Activated CD4-positive, alpha-beta T cell treated with anti-CD3 and anti-CD28 coated beads for 36 hours (primary cell): ENCODE measurements around the gene OR2L13. TPM values are rescaled to one million over a fixed set of nuclear protein-coding genes. Genes with fewer than 3 reads are reported as not detected.
"Not testable (repeated sequence)": the region's sequence is repeated elsewhere in the genome, so short reads cannot be mapped to it uniquely, and the experiment has no call there.

Experiments
- ATAC-seq: fragments of 200-7000 bp; cut with Tn5 transposase; one replicate; pipeline ENCODE4 v1.10.0; 2021; ENCODE audit warnings: mild to moderate bottlenecking, moderate library complexity
- CTCF ChIA-PET: fragments of 350-600 bp; sonication (Branson Sonifier 250); formaldehyde crosslinking; loops from one replicate; lab custom pipeline; 2021; ENCODE audit warnings: antibody characterized with exemption; lab: Charles Lee
- POLR2A ChIA-PET: fragments of 350-600 bp; sonication (Branson Sonifier 250); formaldehyde crosslinking; loops from one replicate; lab custom pipeline; 2021; ENCODE audit warnings: antibody characterized with exemption, inconsistent platforms; lab: Charles Lee
- DNase-seq: peaks from one replicate; pipeline ENCODE4 v3.0.0-alpha.2; 2020
- H3K27ac Mint-ChIP-seq: one replicate; pipeline ENCODE4 v1.8.0; 2021; ENCODE audit warnings: mixed read lengths
- H3K27me3 Mint-ChIP-seq: one replicate; pipeline ENCODE4 v1.8.0; 2021; ENCODE audit warnings: mixed read lengths
- H3K36me3 Mint-ChIP-seq: one replicate; pipeline ENCODE4 v1.8.0; 2021; ENCODE audit warnings: low read depth, mixed read lengths
- H3K4me1 Mint-ChIP-seq: one replicate; pipeline ENCODE4 v1.8.0; 2021; ENCODE audit warnings: mixed read lengths
- H3K4me3 Mint-ChIP-seq: one replicate; pipeline ENCODE4 v1.8.0; 2021; ENCODE audit warnings: mild to moderate bottlenecking, moderate library complexity, mixed read lengths
- H3K9me3 Mint-ChIP-seq: one replicate; pipeline ENCODE4 v1.8.0; 2021; ENCODE audit warnings: low read depth, mixed read lengths
- intact Hi-C, 2 experiments: fragments of 100-400 bp; cut with DNase I in 1 of 2; cut with micrococcal nuclease in 1 of 2; formaldehyde crosslinking; loops; one replicate each; pipeline versions ENCODE4 v1.14.2 to v1.15.1; 2022 to 2024; cut with DNase I, micrococcal nuclease
- total RNA-seq, 2 experiments: library from RNA; stranded (reverse); gene quantifications; one replicate each; pipeline ENCODE4 v1.2.3, GENCODE V29; 2021

Gene OR2L13
- not detected for total RNA-seq

GRCh38 chr1:248094884-248095283 lies at the start of gene OR2L13:
TSS of gene OR2L13 (plus strand) at chr1:248095184. CDS start at chr1:248099376, 4,192 bp downstream.
- no peak for DNase-seq
- Mint-ChIP-seq H3K36me3 (no peaks in the 10 kb centered on the region), H3K27ac (no peak within 1 kb of the TSS), H3K9me3 (peaks cover 7% of the 10 kb centered on the region), H3K4me3 (no peak within 1 kb of the TSS), H3K4me1 (no peaks in the 10 kb centered on the region), H3K27me3 (no peaks in the 10 kb centered on the region)
- intact Hi-C loops: no loop called here
- CTCF ChIA-PET: no interaction called here
- ATAC-seq: no peak
- POLR2A ChIA-PET: no interaction called here

GRCh38 chr1:248045209-248045608 lies 49.8 kb upstream of the OR2L13 start:
- ChIA-PET CTCF (no interaction called here), POLR2A (no interaction called here)
- no peak overlapping the region for H3K27ac Mint-ChIP-seq
- DNase-seq (no peak), ATAC-seq (no peak)
- peaks cover 25% of the 10 kb centered on the region for H3K9me3 Mint-ChIP-seq
- H3K4me3 Mint-ChIP-seq: no peak overlapping the region
- H3K4me1 Mint-ChIP-seq: no peaks in the 10 kb centered on the region
- no peaks in the 10 kb centered on the region for H3K27me3 Mint-ChIP-seq
- intact Hi-C loops: no loop called here
- peaks cover 1% of the 10 kb centered on the region for H3K36me3 Mint-ChIP-seq

- no peak for DNase-seq
- POLR2A ChIA-PET: no interaction called here
- intact Hi-C loops: no loop called here
- peaks cover 20% of the 10 kb centered on the region for H3K9me3 Mint-ChIP-seq
- no peaks in the 10 kb centered on the region for H3K27me3 Mint-ChIP-seq
- CTCF ChIA-PET: no interaction called here
- no peak within 1 kb of the TSS for H3K4me3 Mint-ChIP-seq
- H3K27ac Mint-ChIP-seq: no peak within 1 kb of the TSS
- H3K36me3 Mint-ChIP-seq: no peaks in the 10 kb centered on the region
- no peak for ATAC-seq
- no peaks in the 10 kb centered on the region for H3K4me1 Mint-ChIP-seq
Observed at GRCh38 chr1:248046536-248046935, 48.4 kb upstream of the OR2L13 start, which contains the start of gene OR2L3. TSS of gene OR2L3 (plus strand) at chr1:248046836. CDS start at chr1:248060682, 13,846 bp downstream.

- intact Hi-C loops: no loop called here
- no peaks in the 10 kb centered on the region for H3K27me3 Mint-ChIP-seq
- DNase-seq (no peak), ATAC-seq (no peak)
- H3K36me3 Mint-ChIP-seq: no peaks in the 10 kb centered on the region
- H3K27ac Mint-ChIP-seq: no peak overlapping the region
- POLR2A ChIA-PET: no interaction called here
- no peaks in the 10 kb centered on the region for H3K4me1 Mint-ChIP-seq
- CTCF ChIA-PET: interaction anchor here (0.7 kb wide), 1 partner anchor 10 kb away, joined by 3 read pairs; no protein-coding TSS in a partner anchor
- peaks cover 20% of the 10 kb centered on the region for H3K9me3 Mint-ChIP-seq
- H3K4me3 Mint-ChIP-seq: no peak overlapping the region
Observed at GRCh38 chr1:248047008-248047407, 48.0 kb upstream of the OR2L13 start.

GRCh38 chr1:248054671-248055070 lies 40.3 kb upstream of the OR2L13 start:
- DNase-seq: no peak
- no peak overlapping the region for H3K4me3 Mint-ChIP-seq
- POLR2A ChIA-PET: no interaction called here
- CTCF ChIA-PET: no interaction called here
- H3K9me3 Mint-ChIP-seq: peaks cover 21% of the 10 kb centered on the region
- no peaks in the 10 kb centered on the region for H3K4me1 Mint-ChIP-seq
- ATAC-seq: no peak
- H3K27me3 Mint-ChIP-seq: no peaks in the 10 kb centered on the region
- H3K27ac Mint-ChIP-seq: no peak overlapping the region
- no peaks in the 10 kb centered on the region for H3K36me3 Mint-ChIP-seq
- intact Hi-C loops: no loop called here

- Mint-ChIP-seq H3K27me3 (no peaks in the 10 kb centered on the region), H3K4me1 (no peaks in the 10 kb centered on the region), H3K27ac (no peak overlapping the region), H3K36me3 (no peaks in the 10 kb centered on the region), H3K4me3 (no peak overlapping the region), H3K9me3 (peaks cover 21% of the 10 kb centered on the region)
- DNase-seq (no peak), ATAC-seq (no peak)
- intact Hi-C loops: no loop called here
- POLR2A ChIA-PET: no interaction called here
- CTCF ChIA-PET: no interaction called here
Observed at GRCh38 chr1:248055261-248055660, 39.7 kb upstream of the OR2L13 start.

- POLR2A ChIA-PET: no interaction called here
- CTCF ChIA-PET: no interaction called here
- H3K36me3 Mint-ChIP-seq: no peaks in the 10 kb centered on the region
- intact Hi-C loops: no loop called here
- peaks cover 10% of the 10 kb centered on the region for H3K9me3 Mint-ChIP-seq
- no peak overlapping the region for H3K27ac Mint-ChIP-seq
- H3K4me3 Mint-ChIP-seq: no peak overlapping the region
- no peaks in the 10 kb centered on the region for H3K4me1 Mint-ChIP-seq
- DNase-seq (no peak), ATAC-seq (no peak)
- no peaks in the 10 kb centered on the region for H3K27me3 Mint-ChIP-seq
Observed at GRCh38 chr1:248065071-248065470, 29.9 kb upstream of the OR2L13 start.

GRCh38 chr1:248065604-248066003 lies 29.4 kb upstream of the OR2L13 start:
- intact Hi-C loops: no loop called here
- DNase-seq (no peak), ATAC-seq (no peak)
- Mint-ChIP-seq H3K4me3 (no peak overlapping the region), H3K4me1 (no peaks in the 10 kb centered on the region), H3K36me3 (no peaks in the 10 kb centered on the region), H3K27me3 (no peaks in the 10 kb centered on the region), H3K9me3 (peaks cover 12% of the 10 kb centered on the region), H3K27ac (no peak overlapping the region)
- CTCF ChIA-PET: no interaction called here
- POLR2A ChIA-PET: no interaction called here

GRCh38 chr1:248083864-248084263 lies 11.1 kb upstream of the OR2L13 start:
- H3K36me3 Mint-ChIP-seq, ATAC-seq, H3K9me3 Mint-ChIP-seq, H3K4me3 Mint-ChIP-seq, H3K27ac Mint-ChIP-seq, DNase-seq, POLR2A ChIA-PET, H3K4me1 Mint-ChIP-seq, H3K27me3 Mint-ChIP-seq, CTCF ChIA-PET, intact Hi-C loops: not testable (repeated sequence)

GRCh38 chr1:248098529-248098928 lies 3.5 kb downstream of the OR2L13 start:
- no peaks in the 10 kb centered on the region for H3K9me3 Mint-ChIP-seq
- no peaks in the 10 kb centered on the region for H3K36me3 Mint-ChIP-seq
- no peak for ATAC-seq
- no peaks in the 10 kb centered on the region for H3K27me3 Mint-ChIP-seq
- no peak overlapping the region for H3K27ac Mint-ChIP-seq
- no peak for DNase-seq
- ChIA-PET CTCF (no interaction called here), POLR2A (no interaction called here)
- H3K4me3 Mint-ChIP-seq: no peak overlapping the region
- intact Hi-C loops: no loop called here
- no peaks in the 10 kb centered on the region for H3K4me1 Mint-ChIP-seq

GRCh38 chr1:248102847-248103246 lies 7.9 kb downstream of the OR2L13 start:
- POLR2A ChIA-PET: no interaction called here
- intact Hi-C loops: no loop called here
- Mint-ChIP-seq H3K9me3 (peaks cover 10% of the 10 kb centered on the region), H3K36me3 (no peaks in the 10 kb centered on the region), H3K27ac (no peak overlapping the region), H3K4me3 (no peak overlapping the region), H3K27me3 (no peaks in the 10 kb centered on the region), H3K4me1 (no peaks in the 10 kb centered on the region)
- DNase-seq: no peak
- CTCF ChIA-PET: no interaction called here
- no peak for ATAC-seq

- ATAC-seq: no peak
- ChIA-PET CTCF (interaction anchor here (0.6 kb wide), 1 partner anchor 174 kb away, joined by 3 read pairs; no protein-coding TSS in a partner anchor), POLR2A (no interaction called here)
- Mint-ChIP-seq H3K36me3 (peaks cover 2% of the 10 kb centered on the region), H3K27me3 (no peaks in the 10 kb centered on the region), H3K4me3 (no peak overlapping the region), H3K27ac (no peak overlapping the region), H3K9me3 (peaks cover 30% of the 10 kb centered on the region), H3K4me1 (no peaks in the 10 kb centered on the region)
- intact Hi-C loops: no loop called here
- DNase-seq: no peak
Observed at GRCh38 chr1:248111157-248111556, 16.2 kb downstream of the OR2L13 start.

GRCh38 chr1:248114890-248115289 lies 19.9 kb downstream of the OR2L13 start:
- no peak for DNase-seq
- Mint-ChIP-seq H3K4me1 (no peaks in the 10 kb centered on the region), H3K4me3 (no peak overlapping the region), H3K27me3 (no peaks in the 10 kb centered on the region), H3K36me3 (peaks cover 2% of the 10 kb centered on the region), H3K9me3 (peaks cover 23% of the 10 kb centered on the region), H3K27ac (no peak overlapping the region)
- POLR2A ChIA-PET: no interaction called here
- ATAC-seq: no peak
- CTCF ChIA-PET: no interaction called here
- intact Hi-C loops: no loop called here
